Uterus (tissue), 2 donors: Measurements from ENCODE around the gene SLC39A6.

Source experiments
- CTCF ChIP-seq, 4 experiments: fragments of 200-600 bp in 2 of 4; fragments of 450-650 bp in 2 of 4; sonication (generic) in 2 of 4; IDR thresholded peaks; one replicate each; pipeline ENCODE4 v1.5.1; 2016 to 2019; ENCODE audit warnings: antibody characterized with exemption in 4 of 4, mild to moderate bottlenecking in 2 of 4, moderate library complexity in 1 of 4
- POLR2A ChIP-seq, 2 donors: fragments of 450-650 bp; IDR thresholded peaks; one replicate each; pipeline ENCODE4 v1.6.1; 2016; ENCODE audit warnings: antibody characterized with exemption in 2 of 2, mild to moderate bottlenecking in 1 of 2, moderate library complexity in 1 of 2

GRCh38 chr18:36167692-36168218 lies 38.6 kb upstream of the SLC39A6 start:
- no peak for TF ChIP-seq CTCF (IDR thresholded peaks at IDR 0.05)
- TF ChIP-seq POLR2A (IDR thresholded peaks at IDR 0.05): no peak
